Vagina (tissue), 2 donors: ENCODE data around the gene KCNMB4.

Experiments
- CTCF ChIP-seq, 3 experiments: fragments of 450-650 bp in 2 of 3; fragments of 200-600 bp in 1 of 3; sonication (generic) in 1 of 3; IDR thresholded peaks; one replicate each; pipeline ENCODE4 v1.5.1; 2017 to 2019; ENCODE audit warnings: antibody characterized with exemption in 3 of 3, mild to moderate bottlenecking in 2 of 3, moderate library complexity in 2 of 3
- POLR2A ChIP-seq, 2 donors: fragments of 450-650 bp; IDR thresholded peaks; one replicate each; pipeline ENCODE4 v1.6.1; 2017; ENCODE audit warnings: antibody characterized with exemption in 2 of 2, mild to moderate bottlenecking in 2 of 2, moderate library complexity in 2 of 2
- POLR2AphosphoS5 ChIP-seq, 2 donors: sonication (generic); formaldehyde crosslinking; IDR thresholded peaks; one replicate each; pipeline ENCODE4 v1.9.0; 2017; ENCODE audit warnings: antibody characterized with exemption in 2 of 2, mild to moderate bottlenecking in 2 of 2, low read depth in 1 of 2; ENCODE audit not compliant: insufficient read depth in 1 of 2

- TF ChIP-seq CTCF (IDR thresholded peaks at IDR 0.05), result no peak
- TF ChIP-seq POLR2AphosphoS5 (IDR thresholded peaks at IDR 0.05; ENCODE audit: insufficient read depth in 1 of 2, low read depth in 1 of 2), result no peak
- no peak for TF ChIP-seq POLR2A (IDR thresholded peaks at IDR 0.05)
Measured at GRCh38 chr12:70398002-70398401, 31.9 kb downstream of the KCNMB4 start.
